CD4-positive, alpha-beta memory T cell (primary cell): ENCODE data around the gene SNX17. TPM values are rescaled to one million over a fixed set of nuclear protein-coding genes. Genes with fewer than 3 reads are reported as not detected.

ENCODE experiments used
- CTCF ChIA-PET: fragments of 350-600 bp; sonication (Branson Sonifier 250); formaldehyde crosslinking; loops from one replicate; lab custom pipeline; 2021; ENCODE audit warnings: inconsistent platforms; ENCODE audit not compliant: partially characterized antibody; lab: Charles Lee
- POLR2A ChIA-PET: fragments of 350-600 bp; sonication (Branson Sonifier 250); formaldehyde crosslinking; loops from one replicate; lab custom pipeline; 2021; ENCODE audit not compliant: partially characterized antibody; lab: Charles Lee
- DNase-seq, 5 donors: peaks; one replicate each; pipeline versions ENCODE4 v3.0.0 to v3.0.0-alpha.2; 2020 to 2022; ENCODE audit warnings: mixed read lengths in 1 of 5
- H3K27ac ChIP-seq: one replicate; pipeline ENCODE4 v1.7.0; 2013; ENCODE audit warnings: low read depth, low read length
- H3K27me3 ChIP-seq: 2 replicates; pipeline ENCODE4 v1.7.0; 2013; ENCODE audit warnings: mild to moderate bottlenecking, low read length, moderate library complexity; ENCODE audit not compliant: insufficient read depth
- H3K36me3 ChIP-seq: 2 replicates; pipeline ENCODE4 v1.7.0; 2013; ENCODE audit warnings: mild to moderate bottlenecking, low read length, moderate library complexity; ENCODE audit not compliant: insufficient read depth
- H3K4me1 ChIP-seq: 2 replicates; pipeline ENCODE4 v1.7.0; 2013; ENCODE audit warnings: mild to moderate bottlenecking, low read length, moderate library complexity; ENCODE audit not compliant: insufficient read depth
- H3K4me3 ChIP-seq, 2 donors: one replicate each; pipeline ENCODE4 v1.7.0; 2013; ENCODE audit warnings: low read length in 2 of 2, mild to moderate bottlenecking in 1 of 2
- H3K9me3 ChIP-seq, 2 donors: one replicate each; pipeline ENCODE4 v1.7.0; 2013; ENCODE audit warnings: low read length in 2 of 2, control low read depth in 1 of 2; ENCODE audit not compliant: control insufficient read depth in 1 of 2
- H3K27ac Mint-ChIP-seq, 7 donors: one replicate each; pipeline ENCODE4 v1.8.0; 2020 to 2021; ENCODE audit warnings: mixed read lengths in 7 of 7, mild to moderate bottlenecking in 6 of 7, inconsistent platforms in 3 of 7, moderate library complexity in 3 of 7
- H3K27me3 Mint-ChIP-seq, 2 donors: one replicate each; pipeline ENCODE4 v1.8.0; 2020 to 2021; ENCODE audit warnings: mixed read lengths in 2 of 2
- H3K36me3 Mint-ChIP-seq, 2 donors: one replicate each; pipeline ENCODE4 v1.8.0; 2020 to 2021; ENCODE audit warnings: mixed read lengths in 2 of 2, inconsistent platforms in 1 of 2, mild to moderate bottlenecking in 1 of 2
- H3K4me1 Mint-ChIP-seq, 4 donors: one replicate each; pipeline ENCODE4 v1.8.0; 2020 to 2021; ENCODE audit warnings: mixed read lengths in 4 of 4, mild to moderate bottlenecking in 1 of 4
- H3K4me3 Mint-ChIP-seq, 8 donors: one replicate each; pipeline ENCODE4 v1.8.0; 2020 to 2021; ENCODE audit warnings: mixed read lengths in 8 of 8, mild to moderate bottlenecking in 7 of 8, moderate library complexity in 6 of 8, inconsistent platforms in 3 of 8
- H3K9me3 Mint-ChIP-seq, 8 donors: one replicate each; pipeline ENCODE4 v1.8.0; 2020 to 2021; ENCODE audit warnings: mixed read lengths in 8 of 8, mild to moderate bottlenecking in 5 of 8, inconsistent platforms in 3 of 8, moderate library complexity in 1 of 8
- intact Hi-C: fragments of 100-400 bp; cut with micrococcal nuclease; formaldehyde crosslinking; loops from one replicate; pipeline ENCODE4 v1.15.1; 2023
- polyA plus RNA-seq, 2 donors: library from polyadenylated mRNA; unstranded; fragments of 300-500 nt; fragmentation: Illumina TruSeq; gene quantifications; one replicate each; pipeline ENCODE4 v1.2.3, GENCODE V29; 2021
- total RNA-seq, 2 experiments: library from RNA; stranded (reverse); gene quantifications; one replicate each; pipeline ENCODE4 v1.2.3, GENCODE V29; 2021

SNX17 gene, protein sequence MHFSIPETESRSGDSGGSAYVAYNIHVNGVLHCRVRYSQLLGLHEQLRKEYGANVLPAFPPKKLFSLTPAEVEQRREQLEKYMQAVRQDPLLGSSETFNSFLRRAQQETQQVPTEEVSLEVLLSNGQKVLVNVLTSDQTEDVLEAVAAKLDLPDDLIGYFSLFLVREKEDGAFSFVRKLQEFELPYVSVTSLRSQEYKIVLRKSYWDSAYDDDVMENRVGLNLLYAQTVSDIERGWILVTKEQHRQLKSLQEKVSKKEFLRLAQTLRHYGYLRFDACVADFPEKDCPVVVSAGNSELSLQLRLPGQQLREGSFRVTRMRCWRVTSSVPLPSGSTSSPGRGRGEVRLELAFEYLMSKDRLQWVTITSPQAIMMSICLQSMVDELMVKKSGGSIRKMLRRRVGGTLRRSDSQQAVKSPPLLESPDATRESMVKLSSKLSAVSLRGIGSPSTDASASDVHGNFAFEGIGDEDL
- total RNA-seq, result 100 to 1,000 TPM; 122 to 130 TPM
- polyA plus RNA-seq, result 100 to 1,000 TPM; 178 to 304 TPM

DNA sequence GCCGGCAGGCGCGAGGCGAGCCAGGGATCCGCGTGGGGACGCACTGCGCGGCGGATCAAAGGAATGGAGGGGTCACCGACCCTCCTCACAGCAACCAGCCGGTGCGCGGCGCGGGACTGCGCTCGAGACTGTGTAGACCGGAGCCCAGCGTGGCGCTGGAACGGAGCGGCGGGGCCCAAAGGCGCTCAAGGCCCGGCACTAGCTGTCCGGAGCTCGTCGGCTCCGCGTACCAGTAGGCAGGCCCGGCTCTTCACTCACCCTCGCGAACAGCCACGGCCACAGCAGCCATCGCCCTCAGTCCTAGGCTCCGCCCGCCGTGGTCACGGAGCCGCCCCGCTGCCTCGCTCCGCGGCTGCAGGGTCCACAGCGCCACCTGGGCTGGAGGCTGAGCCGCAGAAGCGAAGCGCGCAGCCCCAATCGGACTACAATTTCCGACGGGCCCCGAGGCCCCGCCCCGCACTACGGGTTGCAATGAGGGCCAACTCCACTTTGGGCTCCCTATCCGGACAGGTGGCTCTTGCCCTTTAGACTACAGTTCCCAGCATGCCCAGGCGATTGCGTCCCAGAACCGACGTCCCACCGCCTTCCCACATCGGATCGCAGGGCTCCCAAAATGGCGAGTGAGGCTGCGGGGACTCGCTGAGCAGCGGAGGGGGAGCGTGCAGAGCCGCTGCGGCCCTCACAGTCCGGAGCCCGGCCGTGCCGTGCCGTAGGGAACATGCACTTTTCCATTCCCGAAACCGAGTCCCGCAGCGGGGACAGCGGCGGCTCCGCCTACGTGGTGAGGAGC, at the start of gene SNX17, which contains the start of gene EIF2B4:
Gene SNX17 (plus strand): TSS at position 591 of the 790 bp plus-strand sequence. CDS start 128 bp downstream, at position 719.
Gene EIF2B4 (minus strand): TSS at position 313 of the 790 bp plus-strand sequence. CDS start 24 bp downstream, at position 289.
- ChIA-PET POLR2A (interaction anchor here (0.7 to 5.5 kb wide), 17 partner anchors 10 to 293 kb away, joined by 3 to 106 read pairs (median 7); partner anchors contain the start of genes CCDC121, GPN1, GTF3C2 and IFT172), CTCF (interaction anchor here (0.8 to 3.3 kb wide), 10 partner anchors 9 to 236 kb away, joined by 3 to 16 read pairs (median 8); partner anchors contain the start of genes GTF3C2, PPM1G, PREB and ZNF513)
- Mint-ChIP-seq H3K4me1 (peaks cover 28 to 58% (median 41%) of the 10 kb centered on the region in 4 donors), H3K4me3 (peak within 1 kb of the TSS; percentile 96 to 100 (median 98)), H3K27me3 (no peaks in the 10 kb centered on the region), H3K27ac (peak within 1 kb of the TSS; percentile 89 to 100 (median 98)), H3K36me3 (peaks cover 33 to 68% of the 10 kb centered on the region in 2 donors), H3K9me3 (no peaks in the 10 kb centered on the region)
- no peaks in the 10 kb centered on the region for H3K27me3 ChIP-seq
- intact Hi-C loops, result loop anchor here (1.0 to 5.0 kb wide), 11 partner anchors 10 to 312 kb away; partner anchors contain the start of genes ATRAID, GTF3C2, IFT172 and NRBP1
- peak within 1 kb of the TSS; percentile 72 to 86 for H3K4me3 ChIP-seq
- peaks cover 54% of the 10 kb centered on the region for H3K36me3 ChIP-seq
- peak within 1 kb of the TSS; percentile 94 for H3K27ac ChIP-seq
- no peaks in the 10 kb centered on the region for H3K9me3 ChIP-seq
- DNase-seq, result peak; percentile 99 to 100 (median 99)
- peaks cover 38% of the 10 kb centered on the region for H3K4me1 ChIP-seq

DNA sequence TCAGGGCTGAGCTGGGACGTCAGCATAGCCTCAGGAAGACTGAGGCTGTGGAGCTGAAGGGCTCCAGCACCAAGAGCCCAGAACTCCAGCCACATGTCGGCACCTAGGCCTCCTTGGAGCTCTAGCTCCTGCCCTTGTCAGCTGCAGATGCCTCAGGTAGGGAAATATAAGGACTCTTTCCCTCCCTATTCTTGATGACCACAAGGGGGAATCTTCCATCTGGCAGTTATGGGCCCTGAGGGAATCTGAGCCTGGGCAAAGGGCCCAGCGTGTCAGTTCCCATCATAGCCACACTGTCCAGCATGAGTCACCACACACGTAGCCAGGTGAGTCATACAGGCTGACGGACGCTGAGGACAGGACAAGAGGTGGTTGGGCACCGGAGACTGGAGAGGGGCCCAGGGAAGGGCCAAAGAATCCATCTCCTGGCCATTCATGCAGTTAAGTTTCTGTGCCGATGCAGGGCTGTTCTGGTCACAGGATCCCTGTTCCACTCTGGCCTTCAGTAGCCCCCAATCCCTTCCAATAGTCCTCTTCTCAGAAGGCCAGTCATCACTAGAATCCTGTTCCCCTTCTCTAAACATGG, 49.4 kb upstream of the SNX17 start:
- H3K27ac Mint-ChIP-seq, result peak overlapping the region in 5 of 7 donors; percentile 6 to 83 (median 72)
- Histone ChIP-seq H3K27me3 (no peaks in the 10 kb centered on the region), H3K27ac (no peak overlapping the region), H3K4me1 (peaks cover 25% of the 10 kb centered on the region), H3K36me3 (no peaks in the 10 kb centered on the region), H3K4me3 (no peak overlapping the region), H3K9me3 (no peaks in the 10 kb centered on the region)
- DNase-seq, result no peak
- ChIA-PET POLR2A (no interaction called here), CTCF (interaction anchor here (3.5 kb wide), 1 partner anchor 17 kb away, joined by 29 read pairs; no protein-coding TSS in a partner anchor)
- peaks cover 5 to 21% of the 10 kb centered on the region in 2 donors for H3K36me3 Mint-ChIP-seq
- H3K4me1 Mint-ChIP-seq, result peaks cover 12 to 28% (median 18%) of the 10 kb centered on the region in 4 donors
- peaks cover 0 to 2% (median 0%) of the 10 kb centered on the region in 8 donors for H3K9me3 Mint-ChIP-seq
- intact Hi-C loops, result no loop called here
- no peaks in the 10 kb centered on the region for H3K27me3 Mint-ChIP-seq
- peak overlapping the region in 3 of 8 donors; percentile 46 to 100 (median 96) for H3K4me3 Mint-ChIP-seq

DNA sequence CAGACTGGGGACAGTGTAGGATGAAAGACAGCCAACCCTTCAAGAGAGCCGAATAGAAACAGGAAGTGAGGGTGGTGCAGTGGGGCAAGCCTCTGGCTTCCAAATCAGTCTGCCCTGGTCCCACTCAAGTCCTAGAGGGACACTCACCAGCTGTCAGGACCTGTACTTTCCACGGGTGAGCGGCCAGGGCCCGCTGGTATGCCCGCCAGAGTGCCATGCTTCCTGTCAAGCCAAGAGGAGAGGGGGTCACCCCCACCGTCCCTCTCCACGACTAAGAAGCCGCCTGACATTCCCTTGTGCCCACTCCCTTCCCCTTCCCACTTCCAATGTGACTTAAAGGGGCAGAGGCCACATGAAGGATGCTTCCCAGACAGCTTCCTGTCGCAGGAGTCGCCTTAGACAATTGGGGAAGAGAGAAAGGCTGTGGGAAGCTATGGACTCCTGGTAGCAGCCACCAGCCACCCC, 48.1 kb upstream of the SNX17 start:
- intact Hi-C loops, result loop anchor here (1.0 kb wide), 1 partner anchor 48 kb away; the partner anchor contains the start of genes EIF2B4 and SNX17
- no peaks in the 10 kb centered on the region for H3K27me3 ChIP-seq
- CTCF ChIA-PET, result interaction anchor here (1.0 to 1.9 kb wide), 3 partner anchors 19 to 49 kb away, joined by 3 to 17 read pairs (median 4); no protein-coding TSS in a partner anchor
- Mint-ChIP-seq H3K36me3 (peaks cover 13 to 29% of the 10 kb centered on the region in 2 donors), H3K27ac (peak overlapping the region; percentile 96 to 100 (median 98)), H3K9me3 (peaks cover 0 to 2% (median 0%) of the 10 kb centered on the region in 8 donors), H3K27me3 (no peaks in the 10 kb centered on the region), H3K4me3 (peak overlapping the region; percentile 95 to 100 (median 96)), H3K4me1 (peaks cover 12 to 28% (median 18%) of the 10 kb centered on the region in 4 donors)
- no peaks in the 10 kb centered on the region for H3K9me3 ChIP-seq
- H3K36me3 ChIP-seq, result peaks cover 3% of the 10 kb centered on the region
- POLR2A ChIA-PET, result interaction anchor here (0.6 to 3.3 kb wide), 20 partner anchors 10 to 359 kb away, joined by 3 to 19 read pairs (median 5); partner anchors contain the start of genes AGBL5, EIF2B4, GTF3C2 and NRBP1
- H3K27ac ChIP-seq, result peak overlapping the region; percentile 95
- peak in 2 of 5 donors; percentile 6 to 12 for DNase-seq
- H3K4me1 ChIP-seq, result peaks cover 25% of the 10 kb centered on the region
- H3K4me3 ChIP-seq, result peak overlapping the region; percentile 81 to 97

DNA sequence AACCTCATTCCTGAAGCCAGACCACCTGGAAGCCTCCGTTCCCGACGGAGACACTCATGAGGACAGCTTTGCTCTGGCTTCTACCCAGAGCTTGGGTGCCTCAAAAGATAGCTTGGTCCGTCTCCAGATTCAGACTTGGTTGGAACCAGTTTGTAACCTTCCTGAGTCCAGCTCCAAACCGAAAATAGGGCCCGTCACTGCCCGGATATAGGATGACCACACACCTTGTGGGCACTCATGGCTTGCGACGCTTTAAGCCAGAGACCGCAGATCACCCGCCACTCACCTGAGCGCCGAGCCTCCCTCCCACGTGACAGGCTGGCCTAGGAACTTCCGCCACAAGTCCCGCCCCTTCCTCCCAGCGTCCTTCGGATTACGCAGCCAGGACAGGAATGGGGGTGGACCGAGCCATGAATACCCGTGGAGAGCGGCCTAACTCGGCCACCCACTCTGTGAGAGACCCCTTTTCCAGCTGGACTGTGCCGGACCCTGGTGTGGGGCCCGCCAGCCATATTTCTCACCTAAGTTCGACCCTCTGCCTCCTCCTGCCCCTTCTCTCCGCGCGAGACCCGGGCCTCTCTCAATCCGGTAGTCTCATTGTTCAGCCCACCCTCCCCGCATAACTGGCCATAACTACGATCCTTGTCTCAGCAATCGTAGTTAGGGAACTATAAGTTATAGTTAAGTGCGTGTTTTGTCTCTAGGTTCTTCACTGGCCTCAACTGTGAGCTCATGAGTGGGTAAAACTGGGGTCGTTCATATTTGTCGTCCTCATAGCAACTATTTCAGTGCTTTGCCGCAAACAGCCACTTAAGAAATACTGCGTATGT, 47.4 kb upstream of the SNX17 start, which contains the start of gene MPV17:
Gene MPV17 (minus strand): TSS at position 332 of the 830 bp plus-strand sequence. CDS start 580 bp downstream, outside the sequence.
- Mint-ChIP-seq H3K27ac (peak within 1 kb of the TSS; percentile 96 to 100 (median 98)), H3K9me3 (peaks cover 0 to 2% (median 0%) of the 10 kb centered on the region in 8 donors), H3K36me3 (peaks cover 13 to 32% of the 10 kb centered on the region in 2 donors), H3K4me3 (peak within 1 kb of the TSS; percentile 95 to 100 (median 96)), H3K4me1 (peaks cover 12 to 28% (median 18%) of the 10 kb centered on the region in 4 donors), H3K27me3 (no peaks in the 10 kb centered on the region)
- peak within 1 kb of the TSS; percentile 95 for H3K27ac ChIP-seq
- POLR2A ChIA-PET, result interaction anchor here (0.6 to 3.3 kb wide), 22 partner anchors 8 to 360 kb away, joined by 3 to 19 read pairs (median 4); partner anchors contain the start of genes AGBL5, EIF2B4, GTF3C2 and NRBP1
- H3K4me1 ChIP-seq, result peaks cover 25% of the 10 kb centered on the region
- peak within 1 kb of the TSS; percentile 81 to 97 for H3K4me3 ChIP-seq
- intact Hi-C loops, result loop anchor here (1.0 kb wide), 3 partner anchors 33 to 166 kb away; partner anchors contain the start of genes EIF2B4, GTF3C2, IFT172 and SNX17
- CTCF ChIA-PET, result interaction anchor here (1.0 to 1.9 kb wide), 4 partner anchors 20 to 57 kb away, joined by 3 to 17 read pairs (median 4); no protein-coding TSS in a partner anchor
- DNase-seq, result peak; percentile 82 to 89 (median 82)
- H3K27me3 ChIP-seq, result no peaks in the 10 kb centered on the region
- peaks cover 6% of the 10 kb centered on the region for H3K36me3 ChIP-seq
- no peaks in the 10 kb centered on the region for H3K9me3 ChIP-seq

DNA sequence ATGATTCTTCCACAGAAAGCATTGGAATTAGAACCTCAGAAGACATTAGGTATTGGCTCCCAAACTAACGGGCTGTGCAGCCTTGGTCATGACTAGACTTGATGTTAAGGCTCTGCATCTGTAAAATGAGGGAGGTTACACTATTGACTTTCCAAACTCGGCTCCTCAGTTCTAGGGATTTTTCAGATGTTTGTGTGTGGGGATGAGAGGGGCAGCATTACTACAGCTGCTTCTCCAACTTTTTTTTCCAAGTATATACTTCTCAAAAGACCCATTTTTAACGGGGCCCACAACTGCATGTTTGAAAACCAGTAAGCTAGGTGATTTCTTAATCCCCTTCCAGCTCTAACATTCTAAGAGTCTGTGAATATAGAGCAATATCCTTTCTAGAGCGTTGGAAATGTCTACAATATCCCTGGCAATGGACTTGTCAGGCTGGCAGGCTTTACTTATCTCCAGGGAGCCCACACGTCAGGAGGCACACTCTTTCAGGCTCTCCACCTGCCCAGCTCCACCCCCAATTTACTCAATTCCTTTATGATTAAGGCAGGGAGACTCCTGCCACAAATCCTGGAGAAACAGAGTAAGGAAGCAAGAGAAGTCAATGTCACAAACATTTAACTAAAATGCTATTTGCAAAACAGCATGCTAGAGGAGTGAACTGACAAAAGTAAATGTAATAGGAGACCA, 46.7 kb upstream of the SNX17 start:
- Histone ChIP-seq H3K27me3 (no peaks in the 10 kb centered on the region), H3K9me3 (no peaks in the 10 kb centered on the region), H3K36me3 (peaks cover 14% of the 10 kb centered on the region), H3K4me3 (peak overlapping the region; percentile 81 to 97), H3K27ac (peak overlapping the region; percentile 95), H3K4me1 (peaks cover 25% of the 10 kb centered on the region)
- Mint-ChIP-seq H3K27me3 (no peaks in the 10 kb centered on the region), H3K36me3 (peaks cover 21 to 40% of the 10 kb centered on the region in 2 donors), H3K4me3 (peak overlapping the region; percentile 95 to 100 (median 96)), H3K9me3 (peaks cover 0 to 2% (median 0%) of the 10 kb centered on the region in 8 donors), H3K4me1 (peaks cover 12 to 28% (median 18%) of the 10 kb centered on the region in 4 donors), H3K27ac (peak overlapping the region; percentile 96 to 100 (median 98))
- ChIA-PET POLR2A (interaction anchor here (0.6 to 3.3 kb wide), 14 partner anchors 9 to 359 kb away, joined by 3 to 19 read pairs (median 9); partner anchors contain the start of genes AGBL5, EIF2B4, GTF3C2 and NRBP1), CTCF (interaction anchor here (1.5 to 1.9 kb wide), 2 partner anchors 21 to 58 kb away, joined by 4 to 17 read pairs; no protein-coding TSS in a partner anchor)
- intact Hi-C loops, result loop anchor here (1.0 kb wide), 2 partner anchors 33 to 166 kb away; partner anchors contain the start of genes GTF3C2 and IFT172
- DNase-seq, result no peak
